IMR-90 (cell line): ENCODE results near the gene ABR. TPM values are rescaled to one million over a fixed set of nuclear protein-coding genes. Genes with fewer than 3 reads are reported as not detected.
"Not testable (repeated sequence)": the region's sequence is repeated elsewhere in the genome, so short reads cannot be mapped to it uniquely, and the experiment has no call there.

Source experiments
- ATAC-seq: fragments of 200-7000 bp; cut with Tn5 transposase; 2 replicates; pipeline ENCODE4 v1.9.1; 2020; ENCODE audit warnings: low read depth, mild to moderate bottlenecking, moderate library complexity
- BruUV-seq: library from RNA; stranded (reverse); fragments of 400-500 nt; replicated peaks from 2 replicates; lab custom pipeline; 2021; lab: Mats Ljungman, UMichigan
- CTCF ChIA-PET: fragments of 300-600 bp; formaldehyde crosslinking; extraction: SDS; loops from one replicate; lab custom pipeline; 2021; ENCODE audit warnings: antibody characterized with exemption; lab: Yijun Ruan, JAX
- POLR2A ChIA-PET: fragments of 300-600 bp; sonication (Branson Sonifier 250); formaldehyde crosslinking; loops from one replicate; lab custom pipeline; 2022; ENCODE audit warnings: antibody characterized with exemption; ENCODE audit not compliant: unreplicated experiment; lab: Charles Lee
- DNase-seq: peaks from one replicate; pipeline ENCODE4 v3.0.0; 2013
- H2AFZ ChIP-seq: replicated peaks from 2 replicates; pipeline ENCODE3; 2013; ENCODE audit warnings: low read length, mild to moderate bottlenecking; ENCODE audit not compliant: poor library complexity
- H2AK5ac ChIP-seq: 2 replicates; pipeline ENCODE4 v1.6.1; 2013; ENCODE audit warnings: low read depth, low read length, inconsistent platforms
- H2AK9ac ChIP-seq: replicated peaks from 2 replicates; pipeline ENCODE3; 2013; ENCODE audit warnings: mild to moderate bottlenecking, low read depth, low read length, moderate library complexity; ENCODE audit not compliant: poor library complexity
- H2BK120ac ChIP-seq: 2 replicates; pipeline ENCODE4 v1.6.1; 2013; ENCODE audit warnings: low read depth, low read length, inconsistent platforms
- H2BK15ac ChIP-seq: 3 replicates; pipeline ENCODE4 v1.6.1; 2013; ENCODE audit warnings: low read depth, low read length, inconsistent platforms
- H2BK20ac ChIP-seq: 2 replicates; pipeline ENCODE4 v1.6.1; 2013; ENCODE audit warnings: low read depth, mild to moderate bottlenecking, inconsistent platforms, low read length, moderate library complexity
- H2BK5ac ChIP-seq: 2 replicates; pipeline ENCODE4 v1.6.1; 2013; ENCODE audit warnings: mild to moderate bottlenecking, low read depth, low read length, inconsistent platforms; ENCODE audit not compliant: poor library complexity, severe bottlenecking
- H3K14ac ChIP-seq: replicated peaks from 2 replicates; pipeline ENCODE4 v1.6.1; 2013; ENCODE audit warnings: low read depth, low read length, inconsistent platforms
- H3K18ac ChIP-seq: 2 replicates; pipeline ENCODE4 v1.6.1; 2013; ENCODE audit warnings: low read depth, low read length, control low read depth
- H3K23ac ChIP-seq: 2 replicates; pipeline ENCODE4 v1.6.1; 2013; ENCODE audit warnings: low read depth, low read length, inconsistent platforms
- H3K27ac ChIP-seq: 2 replicates; pipeline ENCODE4 v1.5.1; 2013; ENCODE audit warnings: mild to moderate bottlenecking, control low read depth, low read length; ENCODE audit not compliant: insufficient read depth
- H3K27me3 ChIP-seq: 2 replicates; pipeline ENCODE4 v1.6.1; 2013; ENCODE audit warnings: low read length; ENCODE audit not compliant: control insufficient read depth, insufficient read depth
- H3K36me3 ChIP-seq: 2 replicates; pipeline ENCODE4 v1.6.1; 2013; ENCODE audit warnings: low read length, mixed read lengths; ENCODE audit not compliant: control insufficient read depth, insufficient read depth
- H3K4ac ChIP-seq: 2 replicates; pipeline ENCODE4 v1.6.1; 2013; ENCODE audit warnings: low read depth, low read length, inconsistent platforms
- H3K4me1 ChIP-seq: 2 replicates; pipeline ENCODE4 v1.6.1; 2013; ENCODE audit warnings: low read length, mixed read lengths; ENCODE audit not compliant: control insufficient read depth, insufficient read depth
- H3K4me2 ChIP-seq: 2 replicates; pipeline ENCODE4 v1.6.1; 2013; ENCODE audit warnings: low read depth, mild to moderate bottlenecking, control low read depth, low read length, moderate library complexity
- H3K4me3 ChIP-seq: 2 replicates; pipeline ENCODE4 v1.5.1; 2013; ENCODE audit warnings: low read depth, mild to moderate bottlenecking, control low read depth, low read length, moderate library complexity; ENCODE audit not compliant: insufficient read depth
- H3K56ac ChIP-seq: 2 replicates; pipeline ENCODE4 v1.6.1; 2013; ENCODE audit warnings: low read length, inconsistent platforms; ENCODE audit not compliant: insufficient read depth; ENCODE audit errors: extremely low read depth
- H3K79me1 ChIP-seq, 2 experiments: 2 replicates each; pipeline ENCODE4 v1.6.1; 2013; ENCODE audit warnings: low read length in 2 of 2, inconsistent platforms in 1 of 2, low read depth in 1 of 2
- H3K9ac ChIP-seq: 2 replicates; pipeline ENCODE4 v1.6.1; 2013; ENCODE audit warnings: low read depth, low read length, control low read depth
- H3K9me1 ChIP-seq: 2 replicates; pipeline ENCODE4 v1.6.1; 2013; ENCODE audit warnings: low read length, inconsistent platforms; ENCODE audit not compliant: insufficient read depth
- H3K9me3 ChIP-seq: 2 replicates; pipeline ENCODE4 v1.6.1; 2013; ENCODE audit warnings: low read length; ENCODE audit not compliant: control insufficient read depth, insufficient read depth
- H4K20me1 ChIP-seq: 2 replicates; pipeline ENCODE4 v1.6.1; 2013; ENCODE audit warnings: low read length, inconsistent platforms; ENCODE audit not compliant: insufficient read depth
- H4K5ac ChIP-seq: 2 replicates; pipeline ENCODE4 v1.6.1; 2013; ENCODE audit warnings: mild to moderate bottlenecking, low read depth, low read length, control low read depth
- H4K8ac ChIP-seq, 2 experiments: 2 replicates each; pipeline ENCODE4 v1.6.1; 2013; ENCODE audit warnings: low read depth in 2 of 2, low read length in 2 of 2, control low read depth in 1 of 2, inconsistent platforms in 1 of 2
- H4K91ac ChIP-seq: 2 replicates; pipeline ENCODE4 v1.6.1; 2013; ENCODE audit warnings: low read depth, low read length, inconsistent platforms; ENCODE audit not compliant: insufficient read depth
- WGBS, 2 experiments: methylation state at CpG; one replicate each; pipeline versions ENCODE4 v1.1.5 to v1.1.7; 2013; ENCODE audit warnings: missing lambda C conversion rate in 2 of 2; ENCODE audit not compliant: insufficient read length in 1 of 2; ENCODE audit errors: extremely low coverage in 2 of 2; 5-methylcytosine and 5-hydroxymethylcytosine counted together
- dilution Hi-C: fragments of 300-500 bp; cut with HindIII; formaldehyde crosslinking; loops from one replicate; pipeline ENCODE4 v1.14.3; 2018; ENCODE audit warnings: low sequenced_read_pairs; ENCODE audit not compliant: unreplicated experiment
- in situ Hi-C: fragments of 300-500 bp; cut with MboI; formaldehyde crosslinking; loops from 3 replicates; pipeline ENCODE4 v1.14.3; 2019; ENCODE audit warnings: low sequenced_read_pairs, inconsistent platforms, mixed read lengths
- intact Hi-C: fragments of 100-400 bp; cut with micrococcal nuclease; formaldehyde crosslinking; loops from 2 replicates; pipeline ENCODE4 v1.10.0; 2022
- polyA plus RNA-seq, 3 experiments: library from polyadenylated mRNA; depleted of rRNA; stranded (reverse); fragments of >200 nt; gene quantifications; 2 replicates each; pipeline ENCODE4 v1.2.3, GENCODE V29; 2012; ENCODE audit warnings: low replicate concordance in 1 of 3
- total RNA-seq: library from RNA; depleted of rRNA; stranded (reverse); fragments of >200 nt; gene quantifications from 2 replicates; pipeline ENCODE4 v1.2.3, GENCODE V29; 2012

The ABR gene
- total and polyA plus RNA-seq, 2 of the 4 experiments (the other 2 are of a cell fraction), result 28.3 to 79.7 TPM

GRCh38 chr17:1044387-1045009, 135.3 kb downstream of the ABR start:
- BruUV-seq, dilution Hi-C loops, H3K4ac ChIP-seq, H2AK5ac ChIP-seq, H3K27me3 ChIP-seq, H3K4me3 ChIP-seq, ATAC-seq, in situ Hi-C loops, H3K9me3 ChIP-seq, H2BK20ac ChIP-seq, POLR2A ChIA-PET, H3K56ac ChIP-seq, DNase-seq, H2BK120ac ChIP-seq, H2BK15ac ChIP-seq, H4K5ac ChIP-seq, H4K8ac ChIP-seq, H3K9me1 ChIP-seq, H2BK5ac ChIP-seq, intact Hi-C loops, H3K18ac ChIP-seq, H3K4me2 ChIP-seq, H2AFZ ChIP-seq, H4K91ac ChIP-seq, H3K9ac ChIP-seq, CTCF ChIA-PET, H3K14ac ChIP-seq, H3K23ac ChIP-seq, H3K27ac ChIP-seq, H2AK9ac ChIP-seq: not testable (repeated sequence)
- Histone ChIP-seq H3K4me1 (peaks cover 17% of the 10 kb centered on the region), H3K79me1 (peaks cover 24 to 38% of the 10 kb centered on the region in 2 experiments), H3K36me3 (peaks cover 27% of the 10 kb centered on the region), H4K20me1 (peaks cover 31% of the 10 kb centered on the region)
- WGBS, 2 experiments, result 86% methylated on average over 1 of the region's 13 CpGs; no CpG with 5 or more reads in 1 of the 2 experiments
